Body of pancreas (tissue), 4 donors: ENCODE measurements around the gene NLRP13. TPM values are rescaled to one million over a fixed set of nuclear protein-coding genes. Genes with fewer than 3 reads are reported as not detected.
A peak's percentile ranks its signal among the peaks of the same experiment; 100 is the strongest.
"Not testable (repeated sequence)": the region's sequence is repeated elsewhere in the genome, so short reads cannot be mapped to it uniquely, and the experiment has no call there.

ENCODE experiments used
- ATAC-seq: fragments of 150-250 bp; one replicate; pipeline ENCODE4 v1.9.1; 2016
- DNase-seq, 4 donors: peaks; one replicate each; pipeline ENCODE4 v3.0.0-alpha.2; 2019
- H3K27ac ChIP-seq, 4 donors: fragments of 200-600 bp; sonication (generic); 1 replicate in 3 of 4; 2 replicates in 1 of 4; pipeline versions ENCODE4 v1.5.1 to v1.6.1; 2016 to 2019; ENCODE audit warnings: mild to moderate bottlenecking in 1 of 4, mixed read lengths in 1 of 4, moderate library complexity in 1 of 4
- H3K27me3 ChIP-seq, 2 donors: fragments of 200-600 bp; sonication (generic); one replicate each; pipeline ENCODE4 v1.6.0; 2016; ENCODE audit warnings: mild to moderate bottlenecking in 1 of 2
- H3K36me3 ChIP-seq, 2 donors: fragments of 200-600 bp; sonication (generic); replicated peaks in 1 of 2; 2 replicates each; pipeline ENCODE4 v1.5.1; 2016; ENCODE audit warnings: low read depth in 2 of 2; ENCODE audit not compliant: insufficient read depth in 1 of 2
- H3K4me1 ChIP-seq: fragments of 200-600 bp; sonication (generic); one replicate; pipeline ENCODE4 v1.6.0; 2016
- H3K4me3 ChIP-seq, 2 donors: fragments of 200-600 bp; sonication (generic); 1 replicate in 1 of 2; 2 replicates in 1 of 2; pipeline ENCODE4 v1.5.1; 2016 to 2019
- H3K9me3 ChIP-seq, 3 donors: fragments of 200-600 bp; sonication (generic); 1 replicate in 2 of 3; 2 replicates in 1 of 3; pipeline ENCODE4 v1.5.1; 2016
- POLR2A ChIP-seq, 3 donors: fragments of 450-650 bp; IDR thresholded peaks; one replicate each; pipeline ENCODE4 v1.6.1; 2016; ENCODE audit warnings: antibody characterized with exemption in 3 of 3, mild to moderate bottlenecking in 2 of 3
- WGBS, 2 donors: methylation state at CpG; one replicate each; pipeline ENCODE4 v1.1.5; 2017; 5-methylcytosine and 5-hydroxymethylcytosine counted together
- intact Hi-C: fragments of 100-400 bp; cut with DNase I; formaldehyde crosslinking; loops from one replicate; pipeline ENCODE4 v1.15.1; 2023
- total RNA-seq, 2 donors: library from RNA; depleted of rRNA; stranded (reverse); fragments of >200 nt; gene quantifications; one replicate each; pipeline ENCODE4 v1.1.0, GENCODE V29; 2016
- TF ChIP-seq, protein P1 (sequence below), 7 experiments: fragments of 450-650 bp in 4 of 7; fragments of 200-600 bp in 3 of 7; sonication (generic) in 3 of 7; IDR thresholded peaks; one replicate each; pipeline ENCODE4 v1.5.1; 2016 to 2019; ENCODE audit warnings: antibody characterized with exemption in 7 of 7

Gene NLRP13
- total RNA-seq, 2 donors from 2014 or later = not detected

DNA sequence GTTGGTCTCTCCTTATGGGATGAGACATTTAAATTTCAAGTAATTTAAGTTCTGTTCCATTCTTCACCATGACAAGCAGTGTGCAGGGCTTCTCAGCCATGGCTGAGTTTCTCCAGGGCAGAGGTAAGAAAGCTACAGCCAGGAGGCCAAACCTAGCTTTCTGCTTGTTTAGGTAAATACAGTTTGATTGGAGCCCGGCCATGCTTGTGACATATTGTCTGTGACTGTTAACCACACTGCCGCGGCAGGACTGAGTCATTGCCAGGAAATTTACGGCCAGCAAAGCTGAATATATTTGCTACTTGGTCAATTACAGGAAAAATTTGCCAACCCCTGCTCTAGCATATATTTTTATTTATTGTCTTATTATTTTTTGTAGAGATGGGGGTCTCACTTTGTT lies 26.2 kb upstream of the NLRP13 start:
- Histone ChIP-seq H3K4me1 (no peaks in the 10 kb centered on the region), H3K36me3 (no peaks in the 10 kb centered on the region), H3K4me3 (no peak overlapping the region), H3K27me3 (no peaks in the 10 kb centered on the region), H3K27ac (no peak overlapping the region), H3K9me3 (no peaks in the 10 kb centered on the region)
- peak in 1 of 4 donors; percentile 26 for DNase-seq
- TF ChIP-seq, protein P1, sequence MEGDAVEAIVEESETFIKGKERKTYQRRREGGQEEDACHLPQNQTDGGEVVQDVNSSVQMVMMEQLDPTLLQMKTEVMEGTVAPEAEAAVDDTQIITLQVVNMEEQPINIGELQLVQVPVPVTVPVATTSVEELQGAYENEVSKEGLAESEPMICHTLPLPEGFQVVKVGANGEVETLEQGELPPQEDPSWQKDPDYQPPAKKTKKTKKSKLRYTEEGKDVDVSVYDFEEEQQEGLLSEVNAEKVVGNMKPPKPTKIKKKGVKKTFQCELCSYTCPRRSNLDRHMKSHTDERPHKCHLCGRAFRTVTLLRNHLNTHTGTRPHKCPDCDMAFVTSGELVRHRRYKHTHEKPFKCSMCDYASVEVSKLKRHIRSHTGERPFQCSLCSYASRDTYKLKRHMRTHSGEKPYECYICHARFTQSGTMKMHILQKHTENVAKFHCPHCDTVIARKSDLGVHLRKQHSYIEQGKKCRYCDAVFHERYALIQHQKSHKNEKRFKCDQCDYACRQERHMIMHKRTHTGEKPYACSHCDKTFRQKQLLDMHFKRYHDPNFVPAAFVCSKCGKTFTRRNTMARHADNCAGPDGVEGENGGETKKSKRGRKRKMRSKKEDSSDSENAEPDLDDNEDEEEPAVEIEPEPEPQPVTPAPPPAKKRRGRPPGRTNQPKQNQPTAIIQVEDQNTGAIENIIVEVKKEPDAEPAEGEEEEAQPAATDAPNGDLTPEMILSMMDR (IDR thresholded peaks at IDR 0.05) = no peak
- no peak for TF ChIP-seq POLR2A (IDR thresholded peaks at IDR 0.05)
- WGBS, 2 donors = 59 to 65% methylated on average over 4 of the region's 4 CpGs
- no peak for ATAC-seq
- intact Hi-C loops = no loop called here

GRCh38 chr19:55956431-55956830 lies 24.3 kb upstream of the NLRP13 start:
- no peaks in the 10 kb centered on the region for H3K27me3 ChIP-seq
- TF ChIP-seq POLR2A (IDR thresholded peaks at IDR 0.05) = no peak
- TF ChIP-seq, protein P1 (IDR thresholded peaks at IDR 0.05) = no peak
- no peak overlapping the region for H3K27ac ChIP-seq
- ATAC-seq (no peak), DNase-seq (no peak)
- no peak overlapping the region for H3K4me3 ChIP-seq
- no peaks in the 10 kb centered on the region for H3K4me1 ChIP-seq
- intact Hi-C loops = no loop called here
- no peaks in the 10 kb centered on the region for H3K9me3 ChIP-seq
- H3K36me3 ChIP-seq = no peaks in the 10 kb centered on the region
- WGBS, 2 donors = 79 to 84% methylated on average over 7 of the region's 7 CpGs

DNA sequence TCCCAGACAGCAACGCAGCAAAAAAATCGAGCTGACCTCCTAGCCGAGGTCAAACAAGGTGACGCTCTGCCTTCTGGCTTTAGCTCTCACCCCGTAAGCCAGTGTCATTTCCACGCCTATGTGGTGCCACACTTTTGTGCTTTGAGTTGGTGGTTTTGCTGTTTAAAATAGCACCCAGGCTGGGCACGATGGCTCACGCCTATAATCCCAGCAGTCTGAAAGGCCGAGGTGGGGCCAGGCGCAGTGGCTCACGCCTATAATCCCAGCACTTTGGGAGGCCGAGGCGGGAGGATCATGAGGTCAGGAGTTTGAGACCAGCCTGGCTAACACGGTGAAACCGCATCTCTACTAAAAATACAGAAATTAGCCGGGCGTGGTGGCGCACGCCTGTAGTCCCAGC lies 18.4 kb upstream of the NLRP13 start:
- H3K9me3 ChIP-seq, intact Hi-C loops, ATAC-seq, H3K27ac ChIP-seq, DNase-seq, H3K4me1 ChIP-seq, H3K4me3 ChIP-seq, H3K36me3 ChIP-seq, H3K27me3 ChIP-seq: not testable (repeated sequence)
- 66 to 83% methylated on average over 17 to 19 of the region's 19 CpGs for WGBS, 2 donors

- ATAC-seq (no peak), DNase-seq (no peak)
- H3K36me3 ChIP-seq = no peaks in the 10 kb centered on the region
- H3K9me3 ChIP-seq = no peaks in the 10 kb centered on the region
- H3K27ac ChIP-seq = no peak within 1 kb of the TSS
- 63% methylated on average over 8 of the region's 8 CpGs for WGBS, 2 donors
- no peaks in the 10 kb centered on the region for H3K4me1 ChIP-seq
- TF ChIP-seq POLR2A (IDR thresholded peaks at IDR 0.05) = no peak
- TF ChIP-seq, protein P1 (IDR thresholded peaks at IDR 0.05) = no peak
- intact Hi-C loops = no loop called here
- no peaks in the 10 kb centered on the region for H3K27me3 ChIP-seq
- no peak within 1 kb of the TSS for H3K4me3 ChIP-seq
Observed at GRCh38 chr19:55947532-55947931, 15.4 kb upstream of the NLRP13 start, which contains the start of gene NLRP8. NLRP8 (plus strand) TSS chr19:55947832.

- no peaks in the 10 kb centered on the region for H3K27me3 ChIP-seq
- no peaks in the 10 kb centered on the region for H3K9me3 ChIP-seq
- H3K27ac ChIP-seq = no peak overlapping the region
- intact Hi-C loops = no loop called here
- no peak for TF ChIP-seq POLR2A (IDR thresholded peaks at IDR 0.05)
- TF ChIP-seq, protein P1 (IDR thresholded peaks at IDR 0.05) = no peak
- DNase-seq (no peak), ATAC-seq (no peak)
- H3K36me3 ChIP-seq = no peaks in the 10 kb centered on the region
- H3K4me1 ChIP-seq = no peaks in the 10 kb centered on the region
- 76% methylated on average over 11 of the region's 11 CpGs for WGBS, 2 donors
- no peak overlapping the region for H3K4me3 ChIP-seq
Observed at GRCh38 chr19:55940306-55940705, 8.2 kb upstream of the NLRP13 start.
